ENCODE measurements around the gene COA1.

Gene COA1

DNA sequence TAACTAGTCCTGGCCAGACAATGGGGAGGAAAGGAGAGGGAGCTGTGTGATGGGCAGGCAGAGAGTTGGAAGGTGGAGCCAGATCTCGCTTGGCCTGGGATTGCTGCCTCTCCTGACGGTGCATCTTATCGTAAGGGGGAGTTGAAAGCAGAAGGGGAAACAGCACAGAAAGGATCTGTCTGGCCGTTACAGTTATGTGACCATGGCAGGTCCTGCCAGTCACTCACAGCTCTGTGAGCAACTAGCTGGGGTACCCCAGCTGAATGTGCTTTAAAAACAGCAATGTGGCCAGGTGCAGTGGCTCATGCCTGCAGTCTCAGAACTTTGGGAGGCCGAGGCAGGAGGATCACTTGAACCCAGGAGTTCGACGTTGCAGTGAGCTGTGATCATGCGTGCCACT, 37.2 kb upstream of the COA1 start:
- Histone ChIP-seq H3K36me3 (ENCODE audit: control insufficient read depth, insufficient read depth, low read length) (peaks cover 3% of the 10 kb centered on the region), H3K4me3 (ENCODE audit: low read depth, low read length) (no peak overlapping the region), H3K9me3 (ENCODE audit: control insufficient read depth, insufficient read depth, low read length) (no peaks in the 10 kb centered on the region), H3K4me1 (ENCODE audit: control insufficient read depth, insufficient read depth, low read length) (peaks cover 10% of the 10 kb centered on the region), H3K27me3 (ENCODE audit: control insufficient read depth, insufficient read depth, low read length) (no peaks in the 10 kb centered on the region), H3K9ac (ENCODE audit: low read depth, low read length) (no peak overlapping the region)

- Histone ChIP-seq H3K4me3 (ENCODE audit: low read depth, low read length) (no peak overlapping the region), H3K4me1 (ENCODE audit: control insufficient read depth, insufficient read depth, low read length) (peaks cover 10% of the 10 kb centered on the region), H3K36me3 (ENCODE audit: control insufficient read depth, insufficient read depth, low read length) (no peaks in the 10 kb centered on the region), H3K9me3 (ENCODE audit: control insufficient read depth, insufficient read depth, low read length) (no peaks in the 10 kb centered on the region), H3K27me3 (ENCODE audit: control insufficient read depth, insufficient read depth, low read length) (no peaks in the 10 kb centered on the region), H3K9ac (ENCODE audit: low read depth, low read length) (no peak overlapping the region)
Measured at GRCh38 chr7:43764807-43765491, 35.6 kb upstream of the COA1 start.

- H3K27me3 ChIP-seq (ENCODE audit: control insufficient read depth, insufficient read depth, low read length): peaks cover 5% of the 10 kb centered on the region
- H3K4me3 ChIP-seq (ENCODE audit: low read depth, low read length): no peak overlapping the region
- H3K9me3 ChIP-seq (ENCODE audit: control insufficient read depth, insufficient read depth, low read length): no peaks in the 10 kb centered on the region
- H3K4me1 ChIP-seq (ENCODE audit: control insufficient read depth, insufficient read depth, low read length): peaks cover 10% of the 10 kb centered on the region
- H3K9ac ChIP-seq (ENCODE audit: low read depth, low read length): no peak overlapping the region
- H3K36me3 ChIP-seq (ENCODE audit: control insufficient read depth, insufficient read depth, low read length): no peaks in the 10 kb centered on the region
Measured at GRCh38 chr7:43764039-43764761, 34.9 kb upstream of the COA1 start.

- Histone ChIP-seq H3K27me3 (ENCODE audit: control insufficient read depth, insufficient read depth, low read length) (peaks cover 8% of the 10 kb centered on the region), H3K9me3 (ENCODE audit: control insufficient read depth, insufficient read depth, low read length) (no peaks in the 10 kb centered on the region), H3K4me3 (ENCODE audit: low read depth, low read length) (no peak overlapping the region), H3K9ac (ENCODE audit: low read depth, low read length) (no peak overlapping the region), H3K36me3 (ENCODE audit: control insufficient read depth, insufficient read depth, low read length) (no peaks in the 10 kb centered on the region), H3K4me1 (ENCODE audit: control insufficient read depth, insufficient read depth, low read length) (peaks cover 10% of the 10 kb centered on the region)
Measured at GRCh38 chr7:43763183-43763582, 33.9 kb upstream of the COA1 start.

GRCh38 chr7:43761938-43762692, 32.8 kb upstream of the COA1 start:
- peaks cover 17% of the 10 kb centered on the region for H3K27me3 ChIP-seq (ENCODE audit: control insufficient read depth, insufficient read depth, low read length)
- H3K9me3 ChIP-seq (ENCODE audit: control insufficient read depth, insufficient read depth, low read length): no peaks in the 10 kb centered on the region
- H3K9ac ChIP-seq (ENCODE audit: low read depth, low read length): no peak overlapping the region
- H3K36me3 ChIP-seq (ENCODE audit: control insufficient read depth, insufficient read depth, low read length): no peaks in the 10 kb centered on the region
- H3K4me3 ChIP-seq (ENCODE audit: low read depth, low read length): no peak overlapping the region
- peaks cover 10% of the 10 kb centered on the region for H3K4me1 ChIP-seq (ENCODE audit: control insufficient read depth, insufficient read depth, low read length)

- H3K27me3 ChIP-seq (ENCODE audit: control insufficient read depth, insufficient read depth, low read length): peaks cover 24% of the 10 kb centered on the region
- no peak overlapping the region for H3K9ac ChIP-seq (ENCODE audit: low read depth, low read length)
- H3K4me3 ChIP-seq (ENCODE audit: low read depth, low read length): no peak overlapping the region
- H3K9me3 ChIP-seq (ENCODE audit: control insufficient read depth, insufficient read depth, low read length): no peaks in the 10 kb centered on the region
- peaks cover 10% of the 10 kb centered on the region for H3K4me1 ChIP-seq (ENCODE audit: control insufficient read depth, insufficient read depth, low read length)
- H3K36me3 ChIP-seq (ENCODE audit: control insufficient read depth, insufficient read depth, low read length): no peaks in the 10 kb centered on the region
Measured at GRCh38 chr7:43761382-43761781, 32.1 kb upstream of the COA1 start.

GRCh38 chr7:43760861-43761260, 31.5 kb upstream of the COA1 start:
- Histone ChIP-seq H3K9ac (ENCODE audit: low read depth, low read length) (no peak overlapping the region), H3K9me3 (ENCODE audit: control insufficient read depth, insufficient read depth, low read length) (no peaks in the 10 kb centered on the region), H3K36me3 (ENCODE audit: control insufficient read depth, insufficient read depth, low read length) (no peaks in the 10 kb centered on the region), H3K4me3 (ENCODE audit: low read depth, low read length) (no peak overlapping the region), H3K4me1 (ENCODE audit: control insufficient read depth, insufficient read depth, low read length) (peaks cover 10% of the 10 kb centered on the region), H3K27me3 (ENCODE audit: control insufficient read depth, insufficient read depth, low read length) (peaks cover 27% of the 10 kb centered on the region)

DNA sequence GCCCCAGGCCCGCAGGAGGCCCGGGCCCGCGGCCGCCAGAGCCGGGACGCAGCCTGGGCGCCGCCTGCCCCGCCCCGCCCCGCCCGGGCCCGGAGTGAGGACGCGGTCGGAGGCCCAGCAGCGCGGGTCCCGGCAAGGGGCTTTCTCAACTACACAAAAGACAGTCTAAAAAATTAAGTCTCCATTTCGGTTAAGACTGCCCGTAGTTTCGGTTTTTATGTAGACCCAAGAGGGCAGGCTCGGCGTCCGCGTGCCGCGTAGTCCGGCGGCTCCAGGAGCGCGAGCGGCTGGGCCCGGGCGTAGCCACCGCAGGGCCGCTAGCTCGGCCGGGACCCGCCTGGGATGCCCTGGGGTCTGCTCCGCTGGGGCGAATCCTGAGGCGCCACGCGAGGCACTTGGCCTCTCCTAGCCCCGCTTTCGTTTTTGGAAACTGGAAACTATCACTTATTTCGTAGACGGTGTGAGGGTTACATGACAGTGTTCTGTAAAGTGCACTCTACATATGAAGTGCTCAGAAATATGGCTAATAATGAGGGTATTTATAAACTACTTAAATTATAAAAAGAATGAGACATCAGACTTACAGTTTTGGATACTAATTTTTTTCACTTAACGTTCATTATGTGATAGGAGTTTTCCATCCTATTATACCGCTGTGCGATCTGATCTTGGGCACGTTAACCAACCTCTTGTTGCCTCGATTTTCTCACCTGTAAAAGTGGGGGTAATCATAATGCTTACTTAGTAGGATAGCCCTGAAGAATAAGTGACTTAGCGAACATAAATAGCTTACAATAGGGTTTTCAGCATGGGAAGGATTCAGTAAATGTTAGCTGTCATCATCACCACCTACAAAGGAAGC, 29.7 kb upstream of the COA1 start:
- Histone ChIP-seq H3K9ac (ENCODE audit: low read depth, low read length) (no peak overlapping the region), H3K9me3 (ENCODE audit: control insufficient read depth, insufficient read depth, low read length) (no peaks in the 10 kb centered on the region), H3K4me3 (ENCODE audit: low read depth, low read length) (peak overlapping the region; percentile 68), H3K36me3 (ENCODE audit: control insufficient read depth, insufficient read depth, low read length) (no peaks in the 10 kb centered on the region), H3K27me3 (ENCODE audit: control insufficient read depth, insufficient read depth, low read length) (peaks cover 27% of the 10 kb centered on the region), H3K4me1 (ENCODE audit: control insufficient read depth, insufficient read depth, low read length) (peaks cover 6% of the 10 kb centered on the region)

DNA sequence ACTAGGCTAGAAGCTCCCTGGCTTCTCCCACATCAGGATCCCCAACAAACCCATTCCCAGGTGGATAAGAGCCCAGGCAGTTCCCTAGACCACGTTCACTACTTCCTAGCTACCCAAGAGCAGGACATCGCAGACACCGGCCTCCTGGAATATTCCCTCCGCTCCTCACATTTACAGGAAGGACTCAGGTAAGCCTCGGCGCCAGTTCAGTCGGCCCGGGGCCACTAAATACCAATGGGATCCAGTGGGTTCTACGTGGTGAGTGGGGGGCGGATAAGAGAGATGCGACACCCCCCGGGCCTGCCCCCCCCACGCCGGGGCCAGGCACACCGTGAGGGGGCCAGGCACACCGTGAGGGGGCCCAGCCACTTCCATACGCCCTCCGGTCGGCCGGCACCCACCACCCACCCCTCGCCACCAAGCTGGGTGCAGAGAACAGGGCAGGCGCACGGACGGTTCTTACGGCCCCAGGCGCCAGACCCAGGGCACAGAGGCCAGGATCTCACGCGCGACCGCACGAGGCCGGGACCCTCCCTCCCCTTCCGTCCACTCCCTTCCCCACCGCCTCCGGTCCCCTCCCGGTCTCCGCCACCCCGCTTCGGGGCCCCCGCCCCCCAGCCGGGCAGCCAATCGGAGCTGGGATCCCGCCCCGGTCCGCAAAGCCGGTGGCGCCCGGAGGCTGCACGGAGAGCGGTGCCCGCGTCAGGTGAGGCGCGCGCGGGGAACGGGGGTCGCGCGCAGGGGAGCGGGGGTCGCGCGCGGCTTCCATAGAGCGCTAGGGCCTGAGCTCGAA, 28.9 kb upstream of the COA1 start, which contains the start of gene BLVRA:
BLVRA (plus strand) TSS at position 652 of the 793 bp plus-strand sequence. CDS start 12,479 bp downstream, outside the sequence.
- Histone ChIP-seq H3K9me3 (ENCODE audit: control insufficient read depth, insufficient read depth, low read length) (no peaks in the 10 kb centered on the region), H3K4me1 (ENCODE audit: control insufficient read depth, insufficient read depth, low read length) (no peaks in the 10 kb centered on the region), H3K9ac (ENCODE audit: low read depth, low read length) (peak within 1 kb of the TSS; percentile 50), H3K36me3 (ENCODE audit: control insufficient read depth, insufficient read depth, low read length) (no peaks in the 10 kb centered on the region), H3K27me3 (ENCODE audit: control insufficient read depth, insufficient read depth, low read length) (peaks cover 27% of the 10 kb centered on the region), H3K4me3 (ENCODE audit: low read depth, low read length) (peak within 1 kb of the TSS; percentile 68)

DNA sequence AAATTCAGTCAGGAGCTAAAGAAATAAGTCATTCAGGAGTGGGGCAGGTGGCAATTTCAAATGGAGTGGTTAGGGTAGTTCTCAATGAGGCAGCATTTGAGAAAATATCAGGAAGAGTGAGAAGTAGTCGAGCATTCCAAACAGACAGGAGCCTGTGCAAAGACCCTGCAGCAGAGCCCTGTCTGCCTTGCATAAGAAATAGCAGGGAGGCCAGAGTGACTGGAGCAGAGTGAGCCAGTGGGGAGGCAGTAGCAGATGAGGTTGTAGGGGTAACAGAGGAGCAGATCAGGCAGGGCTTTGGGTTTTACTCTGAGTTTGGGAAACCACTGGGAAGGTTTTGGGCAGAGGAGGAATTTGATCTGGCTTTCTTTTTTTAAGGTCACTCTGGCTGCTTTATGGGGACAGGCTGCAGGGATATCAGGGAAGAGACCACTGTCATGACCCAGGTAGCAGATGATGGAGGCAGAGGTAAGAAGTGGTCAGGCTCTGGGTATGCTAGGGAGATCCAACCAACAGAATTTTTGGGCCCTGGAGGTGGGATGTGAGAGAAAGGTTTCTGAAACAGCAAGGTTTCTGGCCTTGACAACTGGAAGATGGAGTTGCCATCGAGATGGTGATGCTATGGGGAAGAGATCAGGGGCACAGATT, 27.9 kb upstream of the COA1 start:
- no peak overlapping the region for H3K9ac ChIP-seq (ENCODE audit: low read depth, low read length)
- H3K4me3 ChIP-seq (ENCODE audit: low read depth, low read length): no peak overlapping the region
- H3K4me1 ChIP-seq (ENCODE audit: control insufficient read depth, insufficient read depth, low read length): no peaks in the 10 kb centered on the region
- H3K27me3 ChIP-seq (ENCODE audit: control insufficient read depth, insufficient read depth, low read length): peaks cover 27% of the 10 kb centered on the region
- no peaks in the 10 kb centered on the region for H3K9me3 ChIP-seq (ENCODE audit: control insufficient read depth, insufficient read depth, low read length)
- H3K36me3 ChIP-seq (ENCODE audit: control insufficient read depth, insufficient read depth, low read length): no peaks in the 10 kb centered on the region

Data from iPS-15b (cell line).